HFF-Myc (cell line): Measurements from ENCODE around the gene GRB10.

ENCODE experiments used
- DNase-seq: peaks from one replicate; pipeline ENCODE4 v3.0.0-alpha.2; 2011; ENCODE audit warnings: low read depth; ENCODE audit errors: extremely low read depth
- H3K4me3 ChIP-seq: replicated peaks from 2 replicates; pipeline ENCODE4 v1.5.1; 2011; ENCODE audit warnings: low read depth, mild to moderate bottlenecking, control low read depth, low read length
- TF ChIP-seq, protein P1 (sequence below): IDR thresholded peaks from 2 replicates; pipeline ENCODE4 v1.5.1; 2012; ENCODE audit warnings: mild to moderate bottlenecking, low read depth, low read length, control low read depth; ENCODE audit errors: missing control alignments

Gene GRB10

DNA sequence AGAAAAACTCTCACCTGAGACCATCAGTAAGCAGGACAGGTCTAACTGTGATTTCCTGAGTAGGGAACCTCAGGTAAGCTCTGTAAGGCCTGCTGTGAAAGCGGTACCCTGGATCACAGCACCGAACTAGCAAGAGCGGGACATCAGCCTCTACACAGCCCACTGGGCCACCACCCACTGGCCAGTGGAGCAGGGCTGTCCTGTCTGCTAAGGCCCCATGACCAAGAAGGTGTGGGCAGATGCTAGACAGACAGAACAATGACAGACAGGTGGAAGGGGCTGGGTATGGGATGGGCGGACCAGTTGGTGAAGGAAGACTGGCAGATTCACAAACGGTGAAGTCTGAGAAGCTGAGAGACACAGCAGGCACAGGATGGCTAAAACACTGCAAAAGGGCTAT lies 138.1 kb downstream of the GRB10 start:
- TF ChIP-seq, protein P1, sequence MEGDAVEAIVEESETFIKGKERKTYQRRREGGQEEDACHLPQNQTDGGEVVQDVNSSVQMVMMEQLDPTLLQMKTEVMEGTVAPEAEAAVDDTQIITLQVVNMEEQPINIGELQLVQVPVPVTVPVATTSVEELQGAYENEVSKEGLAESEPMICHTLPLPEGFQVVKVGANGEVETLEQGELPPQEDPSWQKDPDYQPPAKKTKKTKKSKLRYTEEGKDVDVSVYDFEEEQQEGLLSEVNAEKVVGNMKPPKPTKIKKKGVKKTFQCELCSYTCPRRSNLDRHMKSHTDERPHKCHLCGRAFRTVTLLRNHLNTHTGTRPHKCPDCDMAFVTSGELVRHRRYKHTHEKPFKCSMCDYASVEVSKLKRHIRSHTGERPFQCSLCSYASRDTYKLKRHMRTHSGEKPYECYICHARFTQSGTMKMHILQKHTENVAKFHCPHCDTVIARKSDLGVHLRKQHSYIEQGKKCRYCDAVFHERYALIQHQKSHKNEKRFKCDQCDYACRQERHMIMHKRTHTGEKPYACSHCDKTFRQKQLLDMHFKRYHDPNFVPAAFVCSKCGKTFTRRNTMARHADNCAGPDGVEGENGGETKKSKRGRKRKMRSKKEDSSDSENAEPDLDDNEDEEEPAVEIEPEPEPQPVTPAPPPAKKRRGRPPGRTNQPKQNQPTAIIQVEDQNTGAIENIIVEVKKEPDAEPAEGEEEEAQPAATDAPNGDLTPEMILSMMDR = no peak
- no peak for DNase-seq
- H3K4me3 ChIP-seq = no peak overlapping the region

DNA sequence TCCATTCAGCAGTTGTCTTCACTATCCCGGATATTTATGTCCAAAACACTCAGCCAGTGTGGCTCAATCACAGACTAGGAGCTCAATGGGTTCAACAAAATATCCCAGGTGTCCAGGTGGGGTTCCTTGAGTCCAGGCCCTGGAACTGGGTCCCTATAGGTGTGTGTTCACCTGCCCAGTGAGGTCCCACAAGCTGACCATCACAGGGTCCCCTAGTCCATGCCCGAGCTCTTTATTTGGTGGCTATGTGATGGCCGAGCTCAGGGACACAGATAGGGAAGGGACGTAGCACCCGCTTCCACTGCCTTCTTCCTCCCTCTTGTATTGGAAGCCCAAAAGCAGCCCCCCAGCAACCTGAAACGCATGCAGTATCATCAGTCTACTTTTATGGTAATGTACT lies 138.6 kb downstream of the GRB10 start:
- TF ChIP-seq, protein P1 = no peak
- DNase-seq = no peak
- H3K4me3 ChIP-seq = no peak overlapping the region

DNA sequence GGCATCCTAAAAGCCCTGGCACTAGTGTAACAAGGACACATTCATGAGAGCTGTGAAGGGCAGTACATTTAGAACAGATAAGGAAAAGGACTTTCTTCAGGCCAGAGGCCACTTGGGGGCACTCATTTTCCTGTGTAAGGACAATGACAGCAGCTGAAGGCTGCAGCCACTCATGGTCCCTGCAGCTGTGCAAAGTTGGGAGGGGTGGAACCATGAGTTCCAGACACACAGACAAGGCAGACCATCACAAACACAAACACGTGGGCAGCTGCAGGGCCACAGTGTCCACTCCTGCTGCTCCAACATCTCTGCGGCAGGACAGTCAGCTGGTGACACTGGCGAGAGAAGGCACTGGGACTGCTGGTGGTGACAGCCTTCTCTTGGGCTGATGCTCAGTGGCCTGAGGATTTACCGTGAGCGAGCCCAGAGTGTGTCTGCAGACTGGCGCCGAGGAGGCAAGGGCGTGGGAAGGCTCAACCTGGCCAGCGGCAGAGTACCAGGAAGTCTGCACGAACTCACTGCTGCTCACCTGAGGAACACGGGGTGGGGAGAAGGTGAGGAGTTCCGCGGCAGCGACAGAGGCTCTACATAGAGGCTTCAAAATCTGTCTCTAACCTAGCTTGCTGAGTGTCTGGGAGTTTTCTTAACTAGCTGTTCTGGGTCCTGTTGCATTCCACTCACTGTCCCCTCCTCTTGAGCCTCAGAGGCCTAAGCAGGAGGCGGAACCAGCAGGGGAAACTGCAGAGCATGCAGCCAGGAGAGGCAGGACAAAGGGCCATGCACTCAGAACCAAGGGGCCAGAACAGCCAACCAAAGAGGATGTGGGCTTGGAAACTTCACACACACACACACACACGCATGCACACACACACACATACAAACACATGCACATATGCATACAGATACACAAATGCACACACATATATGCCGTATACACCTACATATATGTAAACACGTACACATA lies 141.0 kb downstream of the GRB10 start:
- no peak for DNase-seq
- no peak overlapping the region for H3K4me3 ChIP-seq
- TF ChIP-seq, protein P1 = no peak

DNA sequence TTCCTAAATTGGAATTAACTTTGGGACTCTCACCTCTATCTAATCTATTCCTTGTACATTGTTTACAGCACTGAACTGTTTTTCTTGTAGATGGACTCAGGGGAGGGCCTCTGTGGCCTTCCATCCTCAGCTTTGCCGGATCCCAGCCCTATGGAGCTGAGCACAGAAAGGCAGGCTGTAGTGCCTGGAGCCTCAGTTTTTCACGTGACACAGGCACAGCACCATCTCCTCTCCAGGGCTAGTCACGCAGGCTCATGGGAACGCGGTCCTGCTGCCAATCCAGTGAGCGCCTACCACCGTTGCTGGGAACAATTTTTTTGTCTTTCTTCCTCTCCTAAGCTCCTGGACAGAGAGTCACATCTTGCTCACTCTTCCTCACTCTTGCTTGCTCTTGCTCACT lies 141.9 kb downstream of the GRB10 start:
- no peak overlapping the region for H3K4me3 ChIP-seq
- TF ChIP-seq, protein P1 = no peak

DNA sequence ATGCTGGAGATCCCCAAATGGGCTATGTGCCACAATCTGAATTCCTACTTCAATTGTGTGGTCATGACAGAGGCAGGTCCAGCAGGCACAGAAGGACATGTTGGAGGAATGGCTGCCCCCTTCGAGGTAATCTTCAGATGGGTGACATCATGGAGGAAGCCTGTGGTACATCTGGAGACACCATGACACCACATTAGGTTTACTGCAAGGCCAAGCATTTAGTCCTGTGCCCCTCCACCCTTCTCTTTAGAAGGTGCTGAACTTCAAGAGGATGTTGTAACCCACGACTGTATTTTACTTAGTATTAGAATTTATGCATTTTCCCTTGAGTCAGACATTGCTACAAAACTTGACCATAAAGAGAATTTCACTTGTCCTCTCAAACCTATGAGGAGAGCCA lies 142.4 kb downstream of the GRB10 start:
- TF ChIP-seq, protein P1 = no peak
- H3K4me3 ChIP-seq = no peak overlapping the region
- DNase-seq = no peak

More for the DNA sequence above, 141.9 kb downstream of the GRB10 start:
- no peak for DNase-seq

DNA sequence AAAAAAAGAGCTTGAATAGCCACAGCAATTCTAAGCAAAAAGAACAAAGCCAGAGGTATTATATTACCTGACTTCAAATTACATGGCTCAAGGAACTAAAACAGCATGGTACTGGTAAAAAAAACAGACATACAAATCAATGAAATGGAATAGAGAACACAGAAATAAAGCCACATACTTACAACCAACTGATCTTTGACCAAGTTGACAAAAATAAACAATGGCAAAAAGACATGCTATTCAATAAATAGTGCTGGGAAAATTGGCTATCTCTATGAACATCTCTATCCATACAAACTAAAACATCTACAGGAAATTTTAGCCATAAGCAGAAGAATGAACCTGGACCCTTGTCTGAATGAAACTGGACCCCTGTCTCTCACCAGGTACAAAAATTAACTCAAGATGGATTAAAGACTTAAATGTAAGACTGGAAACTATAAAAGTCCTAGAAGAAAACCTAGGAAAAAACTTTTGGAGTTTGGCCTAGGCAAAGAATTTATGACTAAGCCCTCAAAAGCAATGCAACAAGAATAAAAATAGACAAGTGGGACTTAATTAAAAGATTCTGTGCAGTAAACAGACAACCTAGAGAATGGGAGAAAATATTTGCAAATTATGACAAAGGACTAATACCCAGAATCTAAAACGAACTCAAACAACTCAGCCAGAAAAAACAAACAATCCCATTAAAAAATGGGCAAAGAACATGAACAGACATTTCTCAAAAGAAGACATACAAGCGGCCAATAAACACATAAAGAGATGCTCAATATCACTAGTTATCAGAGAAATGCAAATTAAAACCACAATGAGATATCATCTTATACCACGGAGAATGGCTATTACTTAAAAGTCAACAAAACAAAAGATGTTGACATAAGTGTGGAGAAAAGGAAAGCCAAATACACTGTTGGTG lies 144.7 kb downstream of the GRB10 start:
- DNase-seq = no peak
- TF ChIP-seq, protein P1 = no peak
- no peak overlapping the region for H3K4me3 ChIP-seq
